Measurements from ENCODE around the gene COX6A2. TPM values are rescaled to one million over a fixed set of nuclear protein-coding genes. Genes with fewer than 3 reads are reported as not detected.

The COX6A2 gene
- total and polyA plus RNA-seq, 2 experiments from 2014 or later, result 6.0 TPM; not detected in 1

GRCh38 chr16:31380201-31380600 is 48.0 kb downstream of the COX6A2 start:
- H2AFZ ChIP-seq, result no peak overlapping the region
- no peaks in the 10 kb centered on the region for H3K79me2 ChIP-seq (replicated peaks; ENCODE audit: insufficient read depth)
- H3K4me1 Mint-ChIP-seq, result peaks cover 8% of the 10 kb centered on the region
- H3K27me3 ChIP-seq (ENCODE audit: insufficient read depth), result no peaks in the 10 kb centered on the region
- no peak for ATAC-seq
- no peak overlapping the region for H3K4me3 Mint-ChIP-seq
- H3K4me2 ChIP-seq, result no peak overlapping the region
- no peaks in the 10 kb centered on the region for H3K4me1 ChIP-seq (ENCODE audit: insufficient read depth)
- no peak overlapping the region for H3K27ac ChIP-seq (ENCODE audit: low read depth)
- TF ChIP-seq CTCF (conservative IDR thresholded peaks at IDR 0.05; ENCODE audit: low read depth in 2 of 2) (no peak), POLR2AphosphoS5 (IDR thresholded peaks at IDR 0.05; ENCODE audit: low read depth) (no peak), EZH2 (IDR thresholded peaks at IDR 0.05; ENCODE audit: low read depth, unreplicated experiment) (no peak), ZNF331 (CRISPR knock-in tag; IDR thresholded peaks at IDR 0.05; ENCODE audit: low read depth) (no peak), JUNB (IDR thresholded peaks at IDR 0.05; ENCODE audit: unreplicated experiment) (no peak), CREB1 (CRISPR knock-in tag; IDR thresholded peaks at IDR 0.05; ENCODE audit: low read depth) (no peak), EZH2phosphoT487 (IDR thresholded peaks at IDR 0.05; ENCODE audit: unreplicated experiment) (no peak), NANOG (IDR thresholded peaks at IDR 0.05; ENCODE audit: borderline replicate concordance) (no peak), STAT1 (IDR thresholded peaks at IDR 0.05; ENCODE audit: unreplicated experiment) (no peak), REST (IDR thresholded peaks at IDR 0.05; ENCODE audit: unreplicated experiment) (no peak), ZNF114 (CRISPR knock-in tag; IDR thresholded peaks at IDR 0.05) (no peak)
- TF ChIP-seq, protein P1, sequence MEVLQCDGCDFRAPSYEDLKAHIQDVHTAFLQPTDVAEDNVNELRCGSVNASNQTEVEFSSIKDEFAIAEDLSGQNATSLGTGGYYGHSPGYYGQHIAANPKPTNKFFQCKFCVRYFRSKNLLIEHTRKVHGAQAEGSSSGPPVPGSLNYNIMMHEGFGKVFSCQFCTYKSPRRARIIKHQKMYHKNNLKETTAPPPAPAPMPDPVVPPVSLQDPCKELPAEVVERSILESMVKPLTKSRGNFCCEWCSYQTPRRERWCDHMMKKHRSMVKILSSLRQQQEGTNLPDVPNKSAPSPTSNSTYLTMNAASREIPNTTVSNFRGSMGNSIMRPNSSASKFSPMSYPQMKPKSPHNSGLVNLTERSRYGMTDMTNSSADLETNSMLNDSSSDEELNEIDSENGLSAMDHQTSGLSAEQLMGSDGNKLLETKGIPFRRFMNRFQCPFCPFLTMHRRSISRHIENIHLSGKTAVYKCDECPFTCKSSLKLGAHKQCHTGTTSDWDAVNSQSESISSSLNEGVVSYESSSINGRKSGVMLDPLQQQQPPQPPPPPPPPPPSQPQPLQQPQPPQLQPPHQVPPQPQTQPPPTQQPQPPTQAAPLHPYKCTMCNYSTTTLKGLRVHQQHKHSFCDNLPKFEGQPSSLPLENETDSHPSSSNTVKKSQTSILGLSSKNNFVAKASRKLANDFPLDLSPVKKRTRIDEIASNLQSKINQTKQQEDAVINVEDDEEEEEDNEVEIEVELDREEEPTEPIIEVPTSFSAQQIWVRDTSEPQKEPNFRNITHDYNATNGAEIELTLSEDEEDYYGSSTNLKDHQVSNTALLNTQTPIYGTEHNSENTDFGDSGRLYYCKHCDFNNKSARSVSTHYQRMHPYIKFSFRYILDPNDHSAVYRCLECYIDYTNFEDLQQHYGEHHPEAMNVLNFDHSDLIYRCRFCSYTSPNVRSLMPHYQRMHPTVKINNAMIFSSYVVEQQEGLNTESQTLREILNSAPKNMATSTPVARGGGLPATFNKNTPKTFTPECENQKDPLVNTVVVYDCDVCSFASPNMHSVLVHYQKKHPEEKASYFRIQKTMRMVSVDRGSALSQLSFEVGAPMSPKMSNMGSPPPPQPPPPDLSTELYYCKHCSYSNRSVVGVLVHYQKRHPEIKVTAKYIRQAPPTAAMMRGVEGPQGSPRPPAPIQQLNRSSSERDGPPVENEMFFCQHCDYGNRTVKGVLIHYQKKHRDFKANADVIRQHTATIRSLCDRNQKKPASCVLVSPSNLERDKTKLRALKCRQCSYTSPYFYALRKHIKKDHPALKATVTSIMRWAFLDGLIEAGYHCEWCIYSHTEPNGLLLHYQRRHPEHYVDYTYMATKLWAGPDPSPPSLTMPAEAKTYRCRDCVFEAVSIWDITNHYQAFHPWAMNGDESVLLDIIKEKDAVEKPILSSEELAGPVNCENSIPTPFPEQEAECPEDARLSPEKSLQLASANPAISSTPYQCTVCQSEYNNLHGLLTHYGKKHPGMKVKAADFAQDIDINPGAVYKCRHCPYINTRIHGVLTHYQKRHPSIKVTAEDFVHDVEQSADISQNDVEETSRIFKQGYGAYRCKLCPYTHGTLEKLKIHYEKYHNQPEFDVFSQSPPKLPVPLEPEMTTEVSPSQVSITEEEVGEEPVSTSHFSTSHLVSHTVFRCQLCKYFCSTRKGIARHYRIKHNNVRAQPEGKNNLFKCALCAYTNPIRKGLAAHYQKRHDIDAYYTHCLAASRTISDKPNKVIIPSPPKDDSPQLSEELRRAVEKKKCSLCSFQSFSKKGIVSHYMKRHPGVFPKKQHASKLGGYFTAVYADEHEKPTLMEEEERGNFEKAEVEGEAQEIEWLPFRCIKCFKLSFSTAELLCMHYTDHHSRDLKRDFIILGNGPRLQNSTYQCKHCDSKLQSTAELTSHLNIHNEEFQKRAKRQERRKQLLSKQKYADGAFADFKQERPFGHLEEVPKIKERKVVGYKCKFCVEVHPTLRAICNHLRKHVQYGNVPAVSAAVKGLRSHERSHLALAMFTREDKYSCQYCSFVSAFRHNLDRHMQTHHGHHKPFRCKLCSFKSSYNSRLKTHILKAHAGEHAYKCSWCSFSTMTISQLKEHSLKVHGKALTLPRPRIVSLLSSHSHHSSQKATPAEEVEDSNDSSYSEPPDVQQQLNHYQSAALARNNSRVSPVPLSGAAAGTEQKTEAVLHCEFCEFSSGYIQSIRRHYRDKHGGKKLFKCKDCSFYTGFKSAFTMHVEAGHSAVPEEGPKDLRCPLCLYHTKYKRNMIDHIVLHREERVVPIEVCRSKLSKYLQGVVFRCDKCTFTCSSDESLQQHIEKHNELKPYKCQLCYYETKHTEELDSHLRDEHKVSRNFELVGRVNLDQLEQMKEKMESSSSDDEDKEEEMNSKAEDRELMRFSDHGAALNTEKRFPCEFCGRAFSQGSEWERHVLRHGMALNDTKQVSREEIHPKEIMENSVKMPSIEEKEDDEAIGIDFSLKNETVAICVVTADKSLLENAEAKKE (CRISPR knock-in tag; IDR thresholded peaks at IDR 0.05), result no peak
- TF ChIP-seq, protein P2, sequence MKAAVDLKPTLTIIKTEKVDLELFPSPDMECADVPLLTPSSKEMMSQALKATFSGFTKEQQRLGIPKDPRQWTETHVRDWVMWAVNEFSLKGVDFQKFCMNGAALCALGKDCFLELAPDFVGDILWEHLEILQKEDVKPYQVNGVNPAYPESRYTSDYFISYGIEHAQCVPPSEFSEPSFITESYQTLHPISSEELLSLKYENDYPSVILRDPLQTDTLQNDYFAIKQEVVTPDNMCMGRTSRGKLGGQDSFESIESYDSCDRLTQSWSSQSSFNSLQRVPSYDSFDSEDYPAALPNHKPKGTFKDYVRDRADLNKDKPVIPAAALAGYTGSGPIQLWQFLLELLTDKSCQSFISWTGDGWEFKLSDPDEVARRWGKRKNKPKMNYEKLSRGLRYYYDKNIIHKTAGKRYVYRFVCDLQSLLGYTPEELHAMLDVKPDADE (IDR thresholded peaks at IDR 0.05), result no peak
- H3K9me2 ChIP-seq (ENCODE audit: insufficient read depth), result no peaks in the 10 kb centered on the region
- no peak overlapping the region for H3K27ac Mint-ChIP-seq
- peaks cover 6% of the 10 kb centered on the region for H3K27me3 Mint-ChIP-seq (ENCODE audit: insufficient read depth, low read depth, poor library complexity)
- no peaks in the 10 kb centered on the region for H3F3A ChIP-seq (replicated peaks; ENCODE audit: low read depth)
- DNase-seq (ENCODE audit: low spot score), result no peak
- H3K36me3 Mint-ChIP-seq (ENCODE audit: low read depth), result no peaks in the 10 kb centered on the region
- peaks cover 3% of the 10 kb centered on the region for H3K9me3 Mint-ChIP-seq
- no peaks in the 10 kb centered on the region for H4K20me1 ChIP-seq (replicated peaks; ENCODE audit: insufficient read depth)
- H3K4me3 ChIP-seq, result no peak overlapping the region
- no peaks in the 10 kb centered on the region for H3K36me3 ChIP-seq (ENCODE audit: insufficient read depth)

Measured in GM23338 (cell line).